ENCODE measurements around the gene SHLD2. TPM values are rescaled to one million over a fixed set of nuclear protein-coding genes. Genes with fewer than 3 reads are reported as not detected.

The SHLD2 gene
- 10 to 100 TPM; 15.4 to 24.6 (median 17.2) TPM for total RNA-seq
- polyA plus RNA-seq: 7.4 TPM
- long read RNA-seq, donor 1, transcript SHLD2-202 (10 exons, 3,614 nt): major isoform, 15 of 47 reads
- long read RNA-seq, donor 1, transcript SHLD2-201 (9 exons, 3,402 nt): minor isoform, 6 of 47 reads
- long read RNA-seq, donor 1, partial matches to known transcripts: 3 of 47 reads
- long read RNA-seq, donor 1, other reads (novel, unspliced or antisense): 23 of 47 reads
- long read RNA-seq, donor 2, transcript SHLD2-202 (10 exons, 3,614 nt): major isoform, 6 of 19 reads
- long read RNA-seq, donor 2, partial matches to known transcripts: 1 of 19 reads
- long read RNA-seq, donor 2, other reads (novel, unspliced or antisense): 9 of 19 reads
- long read RNA-seq, donor 3, transcript SHLD2-201 (9 exons, 3,402 nt): minor isoform, 8 of 48 reads
- long read RNA-seq, donor 3, transcript SHLD2-202 (10 exons, 3,614 nt): major isoform, 10 of 48 reads
- long read RNA-seq, donor 3, partial matches to known transcripts: 4 of 48 reads
- long read RNA-seq, donor 3, other reads (novel, unspliced or antisense): 26 of 48 reads
- long read RNA-seq, donor 4, transcript SHLD2-202 (10 exons, 3,614 nt): major isoform, 7 of 11 reads
- long read RNA-seq, donor 4, partial matches to known transcripts: 0 of 11 reads
- long read RNA-seq, donor 4, other reads (novel, unspliced or antisense): 4 of 11 reads

- intact Hi-C loops (cut with DNase I): loop anchor here in 1 of 4 donors (10.0 kb wide), 1 partner anchor 120 kb away; no protein-coding TSS in a partner anchor
- H3K9me3 ChIP-seq (ENCODE audit: control insufficient read depth, low read length): no peaks in the 10 kb centered on the region
- H3K4me3 ChIP-seq (ENCODE audit: low read length): peak within 1 kb of the TSS; percentile 61
- DNase-seq (peak; percentile 95 to 97 (median 97)), ATAC-seq (peak; percentile 86)
- peak within 1 kb of the TSS; percentile 98 for H3K27ac ChIP-seq (ENCODE audit: low read length)
- no peaks in the 10 kb centered on the region for H3K27me3 ChIP-seq (ENCODE audit: control insufficient read depth, insufficient read depth)
- no peaks in the 10 kb centered on the region for H3K4me1 ChIP-seq (ENCODE audit: control insufficient read depth, insufficient read depth, low read length)
- WGBS: under 1% methylated on average over 110 of the region's 111 CpGs
Observed at GRCh38 chr10:87094373-87095235, at the start of gene SHLD2, which contains the start of gene GLUD1. Gene SHLD2 (plus strand): TSS chr10:87095206. CDS start chr10:87151355, 56,149 bp downstream. Gene GLUD1 (minus strand): TSS chr10:87094843. CDS start chr10:87094769, 74 bp downstream.

GRCh38 chr10:87045434-87045938, 49.5 kb upstream of the SHLD2 start:
- DNase-seq (no peak), ATAC-seq (no peak)
- H3K4me1 ChIP-seq (ENCODE audit: control insufficient read depth, insufficient read depth, low read length): no peaks in the 10 kb centered on the region
- no peaks in the 10 kb centered on the region for H3K27me3 ChIP-seq (ENCODE audit: control insufficient read depth, insufficient read depth)
- H3K27ac ChIP-seq (ENCODE audit: low read length): no peak overlapping the region
- intact Hi-C loops (cut with DNase I): no loop called here
- WGBS: 95% methylated on average over 6 of the region's 6 CpGs
- no peaks in the 10 kb centered on the region for H3K9me3 ChIP-seq (ENCODE audit: control insufficient read depth, low read length)
- H3K4me3 ChIP-seq (ENCODE audit: low read length): no peak overlapping the region

GRCh38 chr10:87053111-87053510, 41.9 kb upstream of the SHLD2 start:
- WGBS: 44% methylated on average over 3 of the region's 3 CpGs
- peak; percentile 37 to 83 (median 77) for DNase-seq

GRCh38 chr10:87053577-87054181, 41.3 kb upstream of the SHLD2 start:
- Histone ChIP-seq H3K27ac (ENCODE audit: low read length) (no peak overlapping the region), H3K27me3 (ENCODE audit: control insufficient read depth, insufficient read depth) (no peaks in the 10 kb centered on the region), H3K4me3 (ENCODE audit: low read length) (no peak overlapping the region), H3K4me1 (ENCODE audit: control insufficient read depth, insufficient read depth, low read length) (peaks cover 2% of the 10 kb centered on the region), H3K9me3 (ENCODE audit: control insufficient read depth, low read length) (no peaks in the 10 kb centered on the region)
- DNase-seq (no peak), ATAC-seq (peak in 1 of 2 donors; percentile 20)
- WGBS: 80% methylated on average over 7 of the region's 7 CpGs
- intact Hi-C loops (cut with DNase I): no loop called here

More at GRCh38 chr10:87053111-87053510, 41.9 kb upstream of the SHLD2 start:
- no peaks in the 10 kb centered on the region for H3K9me3 ChIP-seq (ENCODE audit: control insufficient read depth, low read length)
- no peak overlapping the region for H3K4me3 ChIP-seq (ENCODE audit: low read length)
- intact Hi-C loops (cut with DNase I): no loop called here
- peak; percentile 82 to 92 for ATAC-seq
- peaks cover 2% of the 10 kb centered on the region for H3K4me1 ChIP-seq (ENCODE audit: control insufficient read depth, insufficient read depth, low read length)
- H3K27ac ChIP-seq (ENCODE audit: low read length): no peak overlapping the region
- no peaks in the 10 kb centered on the region for H3K27me3 ChIP-seq (ENCODE audit: control insufficient read depth, insufficient read depth)

- 58% methylated on average over 7 of the region's 7 CpGs for WGBS
- DNase-seq (no peak), ATAC-seq (peak; percentile 51 to 56)
- Histone ChIP-seq H3K9me3 (ENCODE audit: control insufficient read depth, low read length) (no peaks in the 10 kb centered on the region), H3K4me3 (ENCODE audit: low read length) (no peak overlapping the region), H3K27me3 (ENCODE audit: control insufficient read depth, insufficient read depth) (no peaks in the 10 kb centered on the region), H3K4me1 (ENCODE audit: control insufficient read depth, insufficient read depth, low read length) (peaks cover 2% of the 10 kb centered on the region), H3K27ac (ENCODE audit: low read length) (no peak overlapping the region)
- intact Hi-C loops (cut with DNase I): no loop called here
Observed at GRCh38 chr10:87054373-87055295, 40.4 kb upstream of the SHLD2 start.

- DNase-seq (no peak), ATAC-seq (no peak)
- no peaks in the 10 kb centered on the region for H3K27me3 ChIP-seq (ENCODE audit: control insufficient read depth, insufficient read depth)
- no peak overlapping the region for H3K4me3 ChIP-seq (ENCODE audit: low read length)
- intact Hi-C loops (cut with DNase I): no loop called here
- H3K27ac ChIP-seq (ENCODE audit: low read length): no peak overlapping the region
- no peaks in the 10 kb centered on the region for H3K9me3 ChIP-seq (ENCODE audit: control insufficient read depth, low read length)
- WGBS: 47% methylated on average over 1 of the region's 1 CpG
- peaks cover 2% of the 10 kb centered on the region for H3K4me1 ChIP-seq (ENCODE audit: control insufficient read depth, insufficient read depth, low read length)
Observed at GRCh38 chr10:87058171-87058570, 36.8 kb upstream of the SHLD2 start.

GRCh38 chr10:87059401-87059800, 35.6 kb upstream of the SHLD2 start:
- ATAC-seq: no peak
- H3K4me1 ChIP-seq (ENCODE audit: control insufficient read depth, insufficient read depth, low read length): peaks cover 2% of the 10 kb centered on the region
- DNase-seq: no peak
- no peak overlapping the region for H3K4me3 ChIP-seq (ENCODE audit: low read length)
- 95% methylated on average over 1 of the region's 1 CpG for WGBS
- no peaks in the 10 kb centered on the region for H3K27me3 ChIP-seq (ENCODE audit: control insufficient read depth, insufficient read depth)
- intact Hi-C loops (cut with DNase I): no loop called here
- no peaks in the 10 kb centered on the region for H3K9me3 ChIP-seq (ENCODE audit: control insufficient read depth, low read length)
- H3K27ac ChIP-seq (ENCODE audit: low read length): no peak overlapping the region

- H3K27ac ChIP-seq (ENCODE audit: low read length): no peak overlapping the region
- H3K9me3 ChIP-seq (ENCODE audit: control insufficient read depth, low read length): no peaks in the 10 kb centered on the region
- no peaks in the 10 kb centered on the region for H3K27me3 ChIP-seq (ENCODE audit: control insufficient read depth, insufficient read depth)
- DNase-seq: no peak
- no peak overlapping the region for H3K4me3 ChIP-seq (ENCODE audit: low read length)
- 90% methylated on average over 6 of the region's 6 CpGs for WGBS
- H3K4me1 ChIP-seq (ENCODE audit: control insufficient read depth, insufficient read depth, low read length): peaks cover under 1% of the 10 kb centered on the region
- no peak for ATAC-seq
- intact Hi-C loops (cut with DNase I): no loop called here
Observed at GRCh38 chr10:87060280-87060928, 34.6 kb upstream of the SHLD2 start.

- no peaks in the 10 kb centered on the region for H3K4me1 ChIP-seq (ENCODE audit: control insufficient read depth, insufficient read depth, low read length)
- no peak overlapping the region for H3K4me3 ChIP-seq (ENCODE audit: low read length)
- no peaks in the 10 kb centered on the region for H3K27me3 ChIP-seq (ENCODE audit: control insufficient read depth, insufficient read depth)
- WGBS: 80% methylated on average over 5 of the region's 5 CpGs
- H3K27ac ChIP-seq (ENCODE audit: low read length): no peak overlapping the region
- intact Hi-C loops (cut with DNase I): no loop called here
- no peaks in the 10 kb centered on the region for H3K9me3 ChIP-seq (ENCODE audit: control insufficient read depth, low read length)
- no peak for ATAC-seq
- no peak for DNase-seq
Observed at GRCh38 chr10:87064651-87065050, 30.4 kb upstream of the SHLD2 start.

Measured in right cardiac atrium (tissue), 5 donors.